Measurements from ENCODE around the gene TCAP. TPM values are rescaled to one million over a fixed set of nuclear protein-coding genes. Genes with fewer than 3 reads are reported as not detected.

Gene TCAP
- total RNA-seq, 1 donor from 2014 or later: 0.19 TPM

GRCh38 chr17:39641883-39642282 lies 23.3 kb upstream of the TCAP start:
- Mint-ChIP-seq H3K9me3 (no peaks in the 10 kb centered on the region), H3K4me3 (no peak overlapping the region), H3K4me1 (peaks cover 53% of the 10 kb centered on the region), H3K27ac (no peak overlapping the region), H3K36me3 (peaks cover 2% of the 10 kb centered on the region), H3K27me3 (ENCODE audit: insufficient read depth, low read depth) (peaks cover 7% of the 10 kb centered on the region)
- DNase-seq (ENCODE audit: low spot score): no peak
- Histone ChIP-seq H3K4me3 (no peak overlapping the region), H3K79me2 (ENCODE audit: low read depth) (peaks cover 73% of the 10 kb centered on the region), H3K27ac (no peak overlapping the region), H3K36me3 (no peaks in the 10 kb centered on the region), H3K9me3 (ENCODE audit: low read depth) (no peaks in the 10 kb centered on the region), H3K9ac (no peak overlapping the region), H3K27me3 (no peaks in the 10 kb centered on the region), H3K4me2 (no peak overlapping the region), H3F3A (ENCODE audit: low read depth) (peaks cover 17% of the 10 kb centered on the region), H4K20me1 (ENCODE audit: low read depth) (peaks cover 77% of the 10 kb centered on the region), H2AFZ (replicated peaks) (no peak overlapping the region), H3K4me1 (peaks cover 40% of the 10 kb centered on the region)
- TF ChIP-seq EZH2phosphoT487 (IDR thresholded peaks at IDR 0.05) (no peak), EZH2 (IDR thresholded peaks at IDR 0.05) (no peak)

GRCh38 chr17:39642291-39643074 lies 22.7 kb upstream of the TCAP start:
- DNase-seq (ENCODE audit: low spot score): no peak
- Mint-ChIP-seq H3K36me3 (peaks cover 2% of the 10 kb centered on the region), H3K4me3 (no peak overlapping the region), H3K27ac (no peak overlapping the region), H3K4me1 (peaks cover 50% of the 10 kb centered on the region), H3K9me3 (no peaks in the 10 kb centered on the region), H3K27me3 (ENCODE audit: insufficient read depth, low read depth) (peaks cover 7% of the 10 kb centered on the region)
- Histone ChIP-seq H3K27me3 (no peaks in the 10 kb centered on the region), H3K4me3 (no peak overlapping the region), H4K20me1 (ENCODE audit: low read depth) (peaks cover 80% of the 10 kb centered on the region), H3K36me3 (no peaks in the 10 kb centered on the region), H2AFZ (replicated peaks) (no peak overlapping the region), H3K4me1 (peaks cover 40% of the 10 kb centered on the region), H3K9ac (no peak overlapping the region), H3K27ac (no peak overlapping the region), H3F3A (ENCODE audit: low read depth) (peaks cover 17% of the 10 kb centered on the region), H3K4me2 (no peak overlapping the region), H3K79me2 (ENCODE audit: low read depth) (peaks cover 77% of the 10 kb centered on the region), H3K9me3 (ENCODE audit: low read depth) (no peaks in the 10 kb centered on the region)
- TF ChIP-seq EZH2 (IDR thresholded peaks at IDR 0.05) (no peak), EZH2phosphoT487 (IDR thresholded peaks at IDR 0.05) (no peak), CTCF (IDR thresholded peaks at IDR 0.05) (no peak)

- no peaks in the 10 kb centered on the region for H3K9me3 ChIP-seq (ENCODE audit: low read depth)
- Mint-ChIP-seq H3K27me3 (ENCODE audit: insufficient read depth, low read depth) (peaks cover 5% of the 10 kb centered on the region), H3K4me1 (peaks cover 42% of the 10 kb centered on the region), H3K27ac (no peak overlapping the region), H3K4me3 (no peak overlapping the region), H3K36me3 (peaks cover 2% of the 10 kb centered on the region), H3K9me3 (no peaks in the 10 kb centered on the region)
- no peak for TF ChIP-seq EZH2 (IDR thresholded peaks at IDR 0.05)
- TF ChIP-seq EZH2phosphoT487 (IDR thresholded peaks at IDR 0.05): no peak
- no peak for TF ChIP-seq CTCF (IDR thresholded peaks at IDR 0.05)
- no peak overlapping the region for H3K4me3 ChIP-seq
- no peak for DNase-seq (ENCODE audit: low spot score)
- H3K36me3 ChIP-seq: no peaks in the 10 kb centered on the region
- peaks cover 32% of the 10 kb centered on the region for H3K4me1 ChIP-seq
- peaks cover 75% of the 10 kb centered on the region for H4K20me1 ChIP-seq (ENCODE audit: low read depth)
- H3K9ac ChIP-seq: no peak overlapping the region
- peaks cover 73% of the 10 kb centered on the region for H3K79me2 ChIP-seq (ENCODE audit: low read depth)
- no peak overlapping the region for H3K27ac ChIP-seq
- H3F3A ChIP-seq (ENCODE audit: low read depth): peaks cover 12% of the 10 kb centered on the region
- H2AFZ ChIP-seq (replicated peaks): no peak overlapping the region
- no peak overlapping the region for H3K4me2 ChIP-seq
- no peaks in the 10 kb centered on the region for H3K27me3 ChIP-seq
These were observed 21.9 kb upstream of the TCAP start for GRCh38 chr17:39643271-39643670.

GRCh38 chr17:39647256-39647655 lies 17.9 kb upstream of the TCAP start:
- no peak overlapping the region for H3K4me3 ChIP-seq
- H3K4me1 Mint-ChIP-seq: peaks cover 44% of the 10 kb centered on the region
- H3K27ac ChIP-seq: no peak overlapping the region
- H3K79me2 ChIP-seq (ENCODE audit: low read depth): peaks cover 41% of the 10 kb centered on the region
- no peak for DNase-seq (ENCODE audit: low spot score)
- peaks cover 22% of the 10 kb centered on the region for H3F3A ChIP-seq (ENCODE audit: low read depth)
- H3K9me3 ChIP-seq (ENCODE audit: low read depth): no peaks in the 10 kb centered on the region
- H3K4me2 ChIP-seq: no peak overlapping the region
- H3K4me1 ChIP-seq: peaks cover 19% of the 10 kb centered on the region
- no peak overlapping the region for H3K9ac ChIP-seq
- H3K27me3 Mint-ChIP-seq (ENCODE audit: insufficient read depth, low read depth): peaks cover 3% of the 10 kb centered on the region
- no peaks in the 10 kb centered on the region for H3K27me3 ChIP-seq
- H3K36me3 ChIP-seq: no peaks in the 10 kb centered on the region
- no peaks in the 10 kb centered on the region for H3K9me3 Mint-ChIP-seq
- no peak overlapping the region for H2AFZ ChIP-seq (replicated peaks)
- peaks cover 38% of the 10 kb centered on the region for H4K20me1 ChIP-seq (ENCODE audit: low read depth)
- H3K36me3 Mint-ChIP-seq: peaks cover 9% of the 10 kb centered on the region
- TF ChIP-seq EZH2phosphoT487 (IDR thresholded peaks at IDR 0.05): no peak
- TF ChIP-seq CTCF (IDR thresholded peaks at IDR 0.05): no peak
- TF ChIP-seq EZH2 (IDR thresholded peaks at IDR 0.05): no peak
- H3K4me3 Mint-ChIP-seq: no peak overlapping the region
- no peak overlapping the region for H3K27ac Mint-ChIP-seq

Measured in neural progenitor cell (in vitro differentiated cells).